B cell (primary cell): ENCODE results near the gene FKBP7. TPM values are rescaled to one million over a fixed set of nuclear protein-coding genes. Genes with fewer than 3 reads are reported as not detected.

Experiments used
- ATAC-seq: fragments of 200-7000 bp; cut with Tn5 transposase; one replicate; pipeline ENCODE4 v1.10.0; 2021; ENCODE audit warnings: low read depth, mild to moderate bottlenecking, moderate number of reproducible peaks, moderate library complexity
- CTCF ChIA-PET: fragments of 350-600 bp; sonication (Branson Sonifier 250); formaldehyde crosslinking; loops from one replicate; lab custom pipeline; 2021; ENCODE audit warnings: antibody characterized with exemption, inconsistent platforms; lab: Charles Lee
- POLR2A ChIA-PET: fragments of 350-600 bp; sonication (Branson Sonifier 250); formaldehyde crosslinking; loops from one replicate; lab custom pipeline; 2021; ENCODE audit warnings: antibody characterized with exemption; lab: Charles Lee
- DNase-seq: peaks from one replicate; pipeline ENCODE4 v3.0.0; 2013
- H2AFZ ChIP-seq: 2 replicates; pipeline ENCODE4 v1.6.1; 2012; ENCODE audit warnings: mild to moderate bottlenecking, low read depth, low read length; ENCODE audit not compliant: insufficient read depth, poor library complexity, severe bottlenecking
- H3K27ac ChIP-seq, 2 donors: 1 replicate in 1 of 2; 2 replicates in 1 of 2; pipeline ENCODE4 v1.5.1; 2012 to 2013; ENCODE audit warnings: low read length in 2 of 2, mild to moderate bottlenecking in 2 of 2, moderate library complexity in 1 of 2
- H3K27me3 ChIP-seq, 4 experiments: fragments of 200-600 bp in 1 of 4; sonication (generic) in 1 of 4; replicated peaks in 1 of 4; 1 replicate in 2 of 4; 2 replicates in 2 of 4; pipeline versions ENCODE4 v1.6.1 to v1.7.0; 2013 to 2016; ENCODE audit warnings: low read length in 3 of 4, mild to moderate bottlenecking in 2 of 4, mixed read lengths in 1 of 4, moderate library complexity in 1 of 4; ENCODE audit not compliant: insufficient read depth in 4 of 4, control insufficient read depth in 3 of 4; ENCODE audit errors: control extremely low read depth in 1 of 4
- H3K36me3 ChIP-seq, 2 experiments: replicated peaks in 1 of 2; 1 replicate in 1 of 2; 2 replicates in 1 of 2; pipeline versions ENCODE4 v1.6.1 to v1.7.1; 2013; ENCODE audit warnings: low read length in 1 of 2; ENCODE audit not compliant: insufficient read depth in 2 of 2, control insufficient read depth in 1 of 2; ENCODE audit errors: control extremely low read depth in 1 of 2, extremely low read depth in 1 of 2
- H3K4me1 ChIP-seq, 2 donors: fragments of 200-600 bp in 1 of 2; sonication (generic) in 1 of 2; 1 replicate in 1 of 2; 2 replicates in 1 of 2; pipeline versions ENCODE4 v1.5.1 to v1.6.1; 2013 to 2017; ENCODE audit warnings: low read length in 2 of 2; ENCODE audit not compliant: control insufficient read depth in 2 of 2, insufficient read depth in 2 of 2
- H3K4me2 ChIP-seq: replicated peaks from 2 replicates; pipeline ENCODE3; 2012; ENCODE audit warnings: mild to moderate bottlenecking, low read depth, low read length; ENCODE audit not compliant: poor library complexity, severe bottlenecking
- H3K4me3 ChIP-seq, 5 experiments: fragments of 200-600 bp in 1 of 5; sonication (generic) in 1 of 5; 1 replicate in 3 of 5; 2 replicates in 2 of 5; pipeline versions ENCODE4 v1.5.1 to v1.7.0; 2011 to 2016; ENCODE audit warnings: low read length in 4 of 5, mild to moderate bottlenecking in 4 of 5, low read depth in 2 of 5, control low read depth in 1 of 5, moderate library complexity in 1 of 5; ENCODE audit not compliant: insufficient read depth in 1 of 5; ENCODE audit errors: control extremely low read depth in 1 of 5, extremely low read depth in 1 of 5
- H3K79me2 ChIP-seq: fragments of 200-600 bp; sonication (generic); one replicate; pipeline ENCODE4 v1.6.0; 2016; ENCODE audit warnings: low read length; ENCODE audit not compliant: control insufficient read depth, insufficient read depth
- H3K9ac ChIP-seq: fragments of 200-600 bp; sonication (generic); 2 replicates; pipeline ENCODE4 v1.6.1; 2017; ENCODE audit warnings: mild to moderate bottlenecking, low read length, moderate library complexity
- H3K9me3 ChIP-seq, 3 donors: one replicate each; pipeline versions ENCODE4 v1.6.1 to v1.7.1; 2013; ENCODE audit warnings: low read length in 2 of 3; ENCODE audit not compliant: control insufficient read depth in 2 of 3, insufficient read depth in 1 of 3; ENCODE audit errors: control extremely low read depth in 1 of 3
- H4K20me1 ChIP-seq: 2 replicates; pipeline ENCODE4 v1.6.0; 2012; ENCODE audit warnings: mild to moderate bottlenecking, low read length; ENCODE audit not compliant: insufficient read depth, control insufficient read depth, poor library complexity, severe bottlenecking
- H3K27ac Mint-ChIP-seq: one replicate; pipeline ENCODE4 v1.8.0; 2021; ENCODE audit warnings: mixed read lengths
- H3K27me3 Mint-ChIP-seq: one replicate; pipeline ENCODE4 v1.8.0; 2021; ENCODE audit warnings: mixed read lengths
- H3K4me1 Mint-ChIP-seq: one replicate; pipeline ENCODE4 v1.8.0; 2021; ENCODE audit warnings: mixed read lengths
- H3K4me3 Mint-ChIP-seq: one replicate; pipeline ENCODE4 v1.8.0; 2021; ENCODE audit warnings: mixed read lengths
- H3K9me3 Mint-ChIP-seq: one replicate; pipeline ENCODE4 v1.8.0; 2022; ENCODE audit warnings: mixed read lengths; ENCODE audit not compliant: insufficient read depth
- CTCF ChIP-seq: fragments of 200-600 bp; IDR thresholded peaks from one replicate; pipeline ENCODE4 v1.8.0; 2022; ENCODE audit warnings: antibody characterized with exemption, mild to moderate bottlenecking
- EZH2 ChIP-seq: IDR thresholded peaks from 2 replicates; pipeline ENCODE4 v1.6.1; 2012; ENCODE audit warnings: borderline replicate concordance, low read depth, mild to moderate bottlenecking, moderate library complexity, low read length; ENCODE audit not compliant: insufficient read depth, poor library complexity, severe bottlenecking
- WGBS: methylation state at CpG from one replicate; pipeline ENCODE4 v1.1.5; 2013; ENCODE audit warnings: missing lambda C conversion rate; ENCODE audit not compliant: insufficient coverage; 5-methylcytosine and 5-hydroxymethylcytosine counted together
- intact Hi-C: fragments of 100-400 bp; cut with micrococcal nuclease; formaldehyde crosslinking; loops from one replicate; pipeline ENCODE4 v1.10.0; 2022
- polyA plus RNA-seq: library from polyadenylated mRNA; depleted of rRNA; stranded (reverse); fragments of >200 nt; gene quantifications from 2 replicates; pipeline ENCODE4 v1.2.3, GENCODE V29; 2012
- total RNA-seq, 2 donors: library from RNA; stranded (reverse); fragments of 120-200 nt in 1 of 2; gene quantifications; 1 replicate in 1 of 2; 2 replicates in 1 of 2; pipeline versions ENCODE4 v1.2.3 to v1.2.4, GENCODE V29; 2013 to 2022

FKBP7 gene
- total and polyA plus RNA-seq, 2 donors (not counting 1 experiment from before 2014, with no cell fraction given), result 0.39 to 0.97 TPM

GRCh38 chr2:178506524-178506923 is 28.1 kb upstream of the FKBP7 start:
- no peaks in the 10 kb centered on the region for H3K4me1 Mint-ChIP-seq
- Histone ChIP-seq H2AFZ (no peak overlapping the region), H3K4me3 (no peak overlapping the region), H3K27me3 (no peaks in the 10 kb centered on the region), H3K36me3 (peaks cover 2 to 39% of the 10 kb centered on the region in 2 experiments), H3K9ac (no peak overlapping the region), H3K4me1 (no peaks in the 10 kb centered on the region), H3K4me2 (no peak overlapping the region), H3K9me3 (no peaks in the 10 kb centered on the region), H3K79me2 (no peaks in the 10 kb centered on the region), H4K20me1 (no peaks in the 10 kb centered on the region), H3K27ac (no peak overlapping the region)
- DNase-seq (no peak), ATAC-seq (no peak)
- ChIA-PET POLR2A (no interaction called here), CTCF (interaction anchor here (0.8 kb wide), 1 partner anchor 16 kb away, joined by 3 read pairs; no protein-coding TSS in a partner anchor)
- intact Hi-C loops, result no loop called here
- no peaks in the 10 kb centered on the region for H3K27me3 Mint-ChIP-seq
- no peak overlapping the region for H3K4me3 Mint-ChIP-seq
- WGBS, result no CpG with 5 or more reads among the region's 2 CpGs
- TF ChIP-seq EZH2, result no peak
- no peak for TF ChIP-seq CTCF
- no peak overlapping the region for H3K27ac Mint-ChIP-seq
- H3K9me3 Mint-ChIP-seq, result no peaks in the 10 kb centered on the region

GRCh38 chr2:178506101-178506500 is 27.7 kb upstream of the FKBP7 start:
- Histone ChIP-seq H3K36me3 (peaks cover 2 to 43% of the 10 kb centered on the region in 2 experiments), H3K4me1 (no peaks in the 10 kb centered on the region), H3K9ac (no peak overlapping the region), H3K27me3 (no peaks in the 10 kb centered on the region), H3K27ac (no peak overlapping the region), H3K4me3 (no peak overlapping the region), H3K79me2 (no peaks in the 10 kb centered on the region), H3K9me3 (no peaks in the 10 kb centered on the region), H2AFZ (no peak overlapping the region), H3K4me2 (no peak overlapping the region), H4K20me1 (no peaks in the 10 kb centered on the region)
- no peaks in the 10 kb centered on the region for H3K4me1 Mint-ChIP-seq
- intact Hi-C loops, result no loop called here
- no CpG with 5 or more reads among the region's 1 CpG for WGBS
- no peak for DNase-seq
- H3K27me3 Mint-ChIP-seq, result no peaks in the 10 kb centered on the region
- no peak overlapping the region for H3K4me3 Mint-ChIP-seq
- no peaks in the 10 kb centered on the region for H3K9me3 Mint-ChIP-seq
- ChIA-PET CTCF (interaction anchor here (0.8 kb wide), 1 partner anchor 16 kb away, joined by 3 read pairs; no protein-coding TSS in a partner anchor), POLR2A (no interaction called here)
- no peak for ATAC-seq
- TF ChIP-seq CTCF, result no peak
- no peak for TF ChIP-seq EZH2
- H3K27ac Mint-ChIP-seq, result no peak overlapping the region
